HepG2 (cell line): Measurements from ENCODE around the gene ZFYVE21. TPM values are rescaled to one million over a fixed set of nuclear protein-coding genes. Genes with fewer than 3 reads are reported as not detected.

Experiments used
- ATAC-seq: fragments of 200-7000 bp; cut with Tn5 transposase; 3 replicates; pipeline ENCODE4 v1.9.1; 2020; ENCODE audit warnings: mild to moderate bottlenecking, moderate library complexity
- BruUV-seq: library from RNA; stranded (reverse); fragments of 400-500 nt; replicated peaks from 2 replicates; lab custom pipeline; 2021; lab: Mats Ljungman, UMichigan
- CTCF ChIA-PET: fragments of 300-600 bp; formaldehyde crosslinking; extraction: SDS; loops from one replicate; lab custom pipeline; 2021; ENCODE audit warnings: low total read pairs, inconsistent platforms, low intra/inter-chr PET ratio; lab: Yijun Ruan, JAX
- POLR2A ChIA-PET: fragments of 350-600 bp; sonication (Branson Sonifier 250); formaldehyde crosslinking; loops from one replicate; lab custom pipeline; 2020; ENCODE audit warnings: antibody characterized with exemption, inconsistent platforms; lab: Yijun Ruan, JAX
- DNase-seq: peaks from one replicate; pipeline ENCODE4 v3.0.0-alpha.2; 2015; ENCODE audit warnings: low spot score
- FAIRE-seq: peaks from 3 replicates; lab custom pipeline; 2011; peaks lifted over from hg19 to GRCh38; lab: Jason Lieb, UNC
- H2AFZ ChIP-seq: one replicate; pipeline ENCODE4 v1.6.1; 2011; ENCODE audit warnings: low read length, inconsistent platforms
- H3K27ac ChIP-seq: fragments of 300-600 bp; 3 replicates; pipeline ENCODE4 v1.8.0; 2011; ENCODE audit warnings: mixed run types, mild to moderate bottlenecking, mixed read lengths, low read length, inconsistent platforms; ENCODE audit not compliant: insufficient read depth; ENCODE audit errors: extremely low read length
- H3K27me3 ChIP-seq, 2 experiments: fragments of 200-600 bp in 1 of 2; 2 replicates in 1 of 2; 3 replicates in 1 of 2; pipeline versions ENCODE4 v1.6.0 to v1.8.0; 2011; ENCODE audit warnings: low read length in 2 of 2, mild to moderate bottlenecking in 2 of 2, moderate library complexity in 2 of 2, inconsistent platforms in 1 of 2; ENCODE audit not compliant: insufficient read depth in 2 of 2, control insufficient read depth in 1 of 2
- H3K36me3 ChIP-seq, 2 experiments: fragments of 200-600 bp in 1 of 2; replicated peaks in 1 of 2; 2 replicates in 1 of 2; 3 replicates in 1 of 2; pipeline versions ENCODE4 v1.5.1 to v1.8.0; 2011; ENCODE audit warnings: low read length in 2 of 2, inconsistent platforms in 1 of 2; ENCODE audit not compliant: insufficient read depth in 2 of 2, control insufficient read depth in 1 of 2
- H3K4me1 ChIP-seq: 2 replicates; pipeline ENCODE4 v1.5.1; 2012; ENCODE audit warnings: low read length, inconsistent platforms; ENCODE audit not compliant: insufficient read depth
- H3K4me2 ChIP-seq: 2 replicates; pipeline ENCODE4 v1.6.0; 2011; ENCODE audit warnings: low read depth, low read length, inconsistent platforms
- H3K4me3 ChIP-seq, 3 experiments: fragments of 200-600 bp in 1 of 3; sonication (generic), shearing (Covaris generic) in 1 of 3; replicated peaks in 1 of 3; 2 replicates each; pipeline ENCODE4 v1.5.1; 2011 to 2016; ENCODE audit warnings: low read length in 3 of 3, inconsistent platforms in 2 of 3, low read depth in 2 of 3, mild to moderate bottlenecking in 2 of 3, control low read depth in 1 of 3, mixed read lengths in 1 of 3; ENCODE audit not compliant: insufficient read depth in 1 of 3
- H3K79me2 ChIP-seq: one replicate; pipeline ENCODE4 v1.6.1; 2011; ENCODE audit warnings: low read length, inconsistent platforms; ENCODE audit not compliant: insufficient read depth
- H3K9ac ChIP-seq: 2 replicates; pipeline ENCODE4 v1.6.0; 2011; ENCODE audit warnings: mild to moderate bottlenecking, low read depth, low read length, inconsistent platforms; ENCODE audit not compliant: insufficient read depth
- H3K9me3 ChIP-seq: 2 replicates; pipeline ENCODE4 v1.5.1; 2012; ENCODE audit warnings: mild to moderate bottlenecking, low read length
- H4K20me1 ChIP-seq: 2 replicates; pipeline ENCODE4 v1.6.0; 2011; ENCODE audit warnings: inconsistent platforms, mild to moderate bottlenecking, low read length, moderate library complexity; ENCODE audit not compliant: insufficient read depth
- BATF2 ChIP-seq: sonication (generic); formaldehyde crosslinking; IDR thresholded peaks from 2 replicates; pipeline ENCODE4 v1.8.0; 2022; ENCODE audit warnings: mild to moderate bottlenecking, missing genetic modification reagents, moderate library complexity
- CCDC6 ChIP-seq: sonication (generic); formaldehyde crosslinking; IDR thresholded peaks from 2 replicates; pipeline ENCODE4 v1.8.1; 2022; ENCODE audit warnings: mild to moderate bottlenecking, missing genetic modification reagents, moderate library complexity
- DNMT3B ChIP-seq: conservative IDR thresholded peaks from 2 replicates; pipeline ENCODE4 v1.6.1; 2016; ENCODE audit warnings: missing biosample characterization, control low read depth
- DZIP1 ChIP-seq: sonication (generic); formaldehyde crosslinking; IDR thresholded peaks from 2 replicates; pipeline ENCODE4 v1.5.0; 2020; ENCODE audit warnings: mild to moderate bottlenecking, missing genetic modification reagents
- LRRFIP1 ChIP-seq: sonication (generic); formaldehyde crosslinking; conservative IDR thresholded peaks from 2 replicates; pipeline ENCODE4 v1.4.0; 2020; ENCODE audit warnings: missing genetic modification reagents
- RAD51 ChIP-seq: fragments of 450-650 bp; IDR thresholded peaks from 2 replicates; pipeline ENCODE4 v1.6.1; 2016; ENCODE audit warnings: borderline replicate concordance
- ZBTB25 ChIP-seq: IDR thresholded peaks from 2 replicates; pipeline ENCODE4 v1.6.1; 2018; ENCODE audit warnings: missing genetic modification reagents
- ZNF510 ChIP-seq: sonication (generic); formaldehyde crosslinking; IDR thresholded peaks from 2 replicates; pipeline ENCODE4 v1.4.0; 2020; ENCODE audit warnings: low read depth, mild to moderate bottlenecking, missing genetic modification reagents
- ZNF7 ChIP-seq: IDR thresholded peaks from 2 replicates; pipeline ENCODE4 v1.6.1; 2016; ENCODE audit warnings: missing biosample characterization, missing genetic modification reagents
- WGBS: methylation state at CpG from one replicate; pipeline ENCODE4 v1.1.6; 2017; ENCODE audit warnings: low lambda C conversion rate; 5-methylcytosine and 5-hydroxymethylcytosine counted together
- in situ Hi-C: cut with HindIII; loops from 2 replicates; pipeline ENCODE4 v1.10.0; 2017; ENCODE audit warnings: low pct_unique_long_range_greater_than_20kb; ENCODE audit not compliant: extremely low pct_ligation_motif_present
- intact Hi-C: fragments of 100-400 bp; cut with micrococcal nuclease; formaldehyde crosslinking; loops from one replicate; pipeline ENCODE4 v1.10.0; 2022; ENCODE audit not compliant: unreplicated experiment
- polyA plus RNA-seq, 8 experiments: library from polyadenylated mRNA; depleted of rRNA in 3 of 8; stranded (reverse) in 7 of 8; unstranded in 1 of 8; fragments of >200 nt; fragmentation: Illumina TruSeq in 4 of 8; extraction: Trizol in 4 of 8; gene quantifications; 2 replicates each; pipeline versions ENCODE4 v1.2.1 to v1.2.3, GENCODE V29; 2011 to 2016; ENCODE audit warnings: low read depth in 4 of 8, missing spikeins in 1 of 8, mixed read lengths in 1 of 8; ENCODE audit not compliant: insufficient read depth in 1 of 8
- total RNA-seq, 5 experiments: library from RNA; depleted of rRNA; stranded (reverse); fragments of >200 nt; fragmentation: Illumina TruSeq; extraction: Trizol; gene quantifications; 2 replicates each; pipeline ENCODE4 v1.2.3, GENCODE V29; 2016; ENCODE audit warnings: low read depth in 1 of 5

The ZFYVE21 gene
- total and polyA plus RNA-seq, 2 of the 13 experiments (the other 11 are each of a cell fraction or from before 2014, with no cell fraction given) = 34.3 to 34.4 TPM

- no peak for DNase-seq
- no peaks in the 10 kb centered on the region for H3K4me1 ChIP-seq
- no TSS peak for BruUV-seq
- intact Hi-C loops (no loop called here), in situ Hi-C loops (no loop called here)
- no peak overlapping the region for H3K9ac ChIP-seq
- ChIA-PET POLR2A (no interaction called here), CTCF (no interaction called here)
- no peak overlapping the region for H3K4me3 ChIP-seq
- H2AFZ ChIP-seq = no peak overlapping the region
- no peaks in the 10 kb centered on the region for H3K27me3 ChIP-seq
- ATAC-seq = no peak
- H3K27ac ChIP-seq = no peak overlapping the region
- no peaks in the 10 kb centered on the region for H4K20me1 ChIP-seq
- H3K9me3 ChIP-seq = no peaks in the 10 kb centered on the region
- H3K36me3 ChIP-seq = peaks cover 30 to 59% of the 10 kb centered on the region in 2 experiments; a peak in 4 of 5 replicates
- H3K79me2 ChIP-seq = no peaks in the 10 kb centered on the region
- H3K4me2 ChIP-seq = no peak overlapping the region
- 98% methylated on average over 3 of the region's 3 CpGs for WGBS
- FAIRE-seq = no peak
- TF ChIP-seq LRRFIP1 (CRISPR knock-in tag) (no peak), CCDC6 (no peak), RAD51 (no peak), ZNF510 (CRISPR knock-in tag) (no peak), ZNF7 (CRISPR knock-in tag) (no peak)
Observed at GRCh38 chr14:103668117-103668516, 47.5 kb upstream of the ZFYVE21 start.

- BruUV-seq = no TSS peak
- WGBS = 92% methylated on average over 2 of the region's 2 CpGs
- FAIRE-seq = no peak
Observed at GRCh38 chr14:103669370-103669769, 46.2 kb upstream of the ZFYVE21 start.

More at GRCh38 chr14:103669370-103669769, 46.2 kb upstream of the ZFYVE21 start:
- Histone ChIP-seq H3K4me1 (no peaks in the 10 kb centered on the region), H3K36me3 (peaks cover 28 to 58% of the 10 kb centered on the region in 2 experiments; a peak in 4 of 5 replicates), H3K27me3 (no peaks in the 10 kb centered on the region), H3K9me3 (no peaks in the 10 kb centered on the region), H3K9ac (no peak overlapping the region), H3K27ac (no peak overlapping the region), H2AFZ (no peak overlapping the region), H4K20me1 (no peaks in the 10 kb centered on the region), H3K4me3 (no peak overlapping the region), H3K4me2 (no peak overlapping the region), H3K79me2 (no peaks in the 10 kb centered on the region)
- intact Hi-C loops = no loop called here
- CTCF ChIA-PET = no interaction called here
- no peak for TF ChIP-seq ZBTB25 (CRISPR knock-in tag)
- TF ChIP-seq DZIP1 (CRISPR knock-in tag) = no peak
- no peak for TF ChIP-seq DNMT3B (CRISPR knock-in tag)
- no peak for TF ChIP-seq BATF2
- ATAC-seq (no peak), DNase-seq (no peak)
- POLR2A ChIA-PET = no interaction called here
- in situ Hi-C loops = no loop called here
